ENCODE data around the gene CHAF1A. TPM values are rescaled to one million over a fixed set of nuclear protein-coding genes. Genes with fewer than 3 reads are reported as not detected.

CHAF1A gene
- total and polyA plus RNA-seq, 7 experiments from 2014 or later, result 3.2 to 71.2 (median 12.4) TPM

DNA sequence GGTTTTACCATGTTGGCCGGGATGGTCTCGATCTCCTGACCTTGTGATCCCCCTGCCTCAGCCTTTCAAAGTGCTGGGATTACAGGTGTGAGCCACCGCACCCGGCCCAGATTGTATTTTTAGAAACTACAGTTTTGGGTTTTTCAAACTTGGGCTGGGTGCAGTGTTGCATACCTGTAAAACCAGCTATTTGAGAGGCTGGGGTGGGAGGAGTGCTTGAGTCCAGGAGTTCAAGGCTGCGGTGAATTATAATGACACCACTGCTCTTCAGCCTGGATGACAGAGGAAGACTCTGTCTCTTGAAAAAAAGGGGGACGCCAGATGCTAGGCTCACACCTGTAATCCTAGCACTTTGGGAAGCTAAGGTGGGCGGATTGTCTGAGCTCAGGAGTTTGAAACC, 4.2 kb downstream of the CHAF1A start:
- ChIA-PET CTCF (no interaction called here), POLR2A (no interaction called here)
- Mint-ChIP-seq H3K4me3 (no peak overlapping the region), H3K9me3 (no peaks in the 10 kb centered on the region), H3K36me3 (peaks cover 0 to 6% (median 0%) of the 10 kb centered on the region in 5 donors), H3K4me1 (peaks cover 8 to 36% (median 19%) of the 10 kb centered on the region in 7 donors), H3K27ac (no peak overlapping the region), H3K27me3 (no peaks in the 10 kb centered on the region)
- Histone ChIP-seq H3K4me1 (ENCODE audit: control insufficient read depth in 2 of 2, insufficient read depth in 2 of 2, low read length in 2 of 2) (peaks cover 9 to 12% of the 10 kb centered on the region in 2 donors), H3K27me3 (ENCODE audit: control insufficient read depth in 2 of 2, insufficient read depth in 2 of 2, low read length in 2 of 2) (no peaks in the 10 kb centered on the region), H3K4me3 (ENCODE audit: low read length) (no peak overlapping the region), H3K27ac (ENCODE audit: low read depth, low read length) (no peak overlapping the region), H3K9me3 (ENCODE audit: control insufficient read depth in 2 of 3, low read length in 3 of 3) (no peaks in the 10 kb centered on the region), H3K36me3 (ENCODE audit: control insufficient read depth in 2 of 3, insufficient read depth in 3 of 3, low read length in 3 of 3) (no peaks in the 10 kb centered on the region)
- intact Hi-C loops (cut with micrococcal nuclease), result no loop called here
- DNase-seq (no peak), ATAC-seq (no peak)

DNA sequence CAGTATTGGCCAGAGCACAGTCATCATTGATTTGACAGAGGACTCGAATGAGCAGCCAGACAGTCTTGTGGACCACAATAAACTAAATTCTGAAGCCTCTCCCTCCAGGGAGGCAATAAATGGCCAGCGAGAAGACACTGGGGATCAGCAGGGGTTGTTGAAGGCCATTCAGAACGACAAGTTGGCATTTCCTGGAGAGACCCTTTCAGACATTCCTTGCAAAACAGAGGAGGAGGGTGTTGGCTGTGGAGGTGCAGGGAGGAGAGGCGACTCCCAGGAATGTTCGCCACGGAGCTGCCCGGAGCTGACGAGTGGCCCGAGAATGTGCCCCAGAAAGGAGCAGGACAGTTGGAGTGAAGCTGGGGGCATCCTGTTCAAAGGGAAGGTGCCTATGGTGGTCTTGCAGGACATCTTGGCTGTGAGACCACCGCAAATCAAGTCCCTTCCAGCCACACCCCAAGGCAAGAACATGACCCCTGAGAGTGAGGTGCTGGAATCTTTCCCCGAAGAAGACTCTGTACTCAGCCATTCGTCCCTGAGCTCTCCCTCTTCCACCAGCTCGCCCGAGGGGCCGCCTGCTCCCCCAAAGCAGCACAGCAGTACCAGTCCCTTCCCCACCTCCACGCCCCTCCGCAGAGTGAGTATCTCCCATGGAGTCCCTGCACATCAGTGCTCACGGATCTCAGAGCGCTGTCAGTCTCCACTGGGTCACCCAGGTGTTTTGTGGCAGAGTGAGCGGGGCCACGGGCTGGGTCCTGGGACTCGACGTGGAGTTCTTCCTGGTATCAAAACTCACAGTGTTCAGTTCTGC, 6.9 kb downstream of the CHAF1A start:
- peaks cover 0 to 15% (median 0%) of the 10 kb centered on the region in 7 donors for H3K4me1 Mint-ChIP-seq
- ATAC-seq (no peak), DNase-seq (no peak)
- H3K27me3 Mint-ChIP-seq, result no peaks in the 10 kb centered on the region
- no peaks in the 10 kb centered on the region for H3K4me1 ChIP-seq (ENCODE audit: control insufficient read depth in 2 of 2, insufficient read depth in 2 of 2, low read length in 2 of 2)
- POLR2A ChIA-PET, result no interaction called here
- H3K4me3 ChIP-seq (ENCODE audit: low read length), result no peak overlapping the region
- no peaks in the 10 kb centered on the region for H3K27me3 ChIP-seq (ENCODE audit: control insufficient read depth in 2 of 2, insufficient read depth in 2 of 2, low read length in 2 of 2)
- H3K9me3 Mint-ChIP-seq, result no peaks in the 10 kb centered on the region
- peaks cover 0 to 6% (median 0%) of the 10 kb centered on the region in 3 experiments for H3K36me3 ChIP-seq (ENCODE audit: control insufficient read depth in 2 of 3, insufficient read depth in 3 of 3, low read length in 3 of 3)
- CTCF ChIA-PET, result no interaction called here
- H3K4me3 Mint-ChIP-seq, result no peak overlapping the region
- intact Hi-C loops (cut with micrococcal nuclease), result no loop called here
- H3K36me3 Mint-ChIP-seq, result peaks cover 0 to 16% (median 6%) of the 10 kb centered on the region in 5 donors
- H3K27ac ChIP-seq (ENCODE audit: low read depth, low read length), result no peak overlapping the region
- H3K9me3 ChIP-seq (ENCODE audit: control insufficient read depth in 2 of 3, low read length in 3 of 3), result no peaks in the 10 kb centered on the region
- H3K27ac Mint-ChIP-seq, result no peak overlapping the region

- CTCF ChIA-PET, result no interaction called here
- no peaks in the 10 kb centered on the region for H3K27me3 Mint-ChIP-seq
- no peaks in the 10 kb centered on the region for H3K4me1 ChIP-seq (ENCODE audit: control insufficient read depth in 2 of 2, insufficient read depth in 2 of 2, low read length in 2 of 2)
- no peaks in the 10 kb centered on the region for H3K9me3 ChIP-seq (ENCODE audit: control insufficient read depth in 2 of 3, low read length in 3 of 3)
- POLR2A ChIA-PET, result no interaction called here
- DNase-seq (no peak), ATAC-seq (no peak)
- intact Hi-C loops (cut with micrococcal nuclease), result no loop called here
- no peak overlapping the region for H3K4me3 ChIP-seq (ENCODE audit: low read length)
- no peaks in the 10 kb centered on the region for H3K9me3 Mint-ChIP-seq
- H3K27ac ChIP-seq (ENCODE audit: low read depth, low read length), result no peak overlapping the region
- peaks cover 0 to 15% (median 8%) of the 10 kb centered on the region in 5 donors for H3K36me3 Mint-ChIP-seq
- no peak overlapping the region for H3K4me3 Mint-ChIP-seq
- no peaks in the 10 kb centered on the region for H3K27me3 ChIP-seq (ENCODE audit: control insufficient read depth in 2 of 2, insufficient read depth in 2 of 2, low read length in 2 of 2)
- H3K27ac Mint-ChIP-seq, result no peak overlapping the region
- peaks cover 0 to 4% (median 0%) of the 10 kb centered on the region in 7 donors for H3K4me1 Mint-ChIP-seq
- H3K36me3 ChIP-seq (ENCODE audit: control insufficient read depth in 2 of 3, insufficient read depth in 3 of 3, low read length in 3 of 3), result peaks cover 0 to 6% (median 0%) of the 10 kb centered on the region in 3 experiments
Observed at GRCh38 chr19:4413588-4413987, 11.1 kb downstream of the CHAF1A start.

DNA sequence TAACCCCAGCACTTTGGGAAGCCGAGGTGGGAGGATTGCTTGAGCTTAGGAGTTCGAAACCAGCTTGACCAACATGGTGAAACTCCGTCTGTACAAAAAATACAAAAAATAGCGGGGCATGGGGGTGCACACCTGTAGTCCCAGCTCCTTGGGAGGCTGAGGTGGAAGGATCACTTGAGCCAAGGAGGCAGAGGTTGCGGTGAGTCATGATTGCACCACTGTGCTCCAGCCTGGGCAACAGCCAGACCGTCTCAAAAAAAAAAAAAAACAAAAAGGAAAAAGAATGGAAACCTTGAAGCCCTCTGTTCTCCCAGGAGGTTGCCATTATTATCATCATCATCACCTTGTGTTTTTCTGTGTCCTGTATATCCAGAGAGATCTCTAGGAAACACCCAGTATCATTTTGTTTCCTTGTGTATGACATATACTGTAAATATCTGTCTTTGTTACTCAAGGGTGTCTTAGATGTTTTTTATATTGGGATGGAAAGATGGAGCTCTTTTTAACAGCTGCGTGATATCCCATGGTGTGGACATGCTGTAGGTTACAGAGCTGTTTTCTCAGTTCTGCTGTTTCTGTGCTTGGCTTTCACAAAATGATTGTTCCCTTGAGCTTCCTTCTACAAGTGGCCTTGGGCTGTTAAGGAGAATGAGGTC, 11.8 kb downstream of the CHAF1A start:
- DNase-seq, result no peak
- Mint-ChIP-seq H3K27me3 (no peaks in the 10 kb centered on the region), H3K9me3 (no peaks in the 10 kb centered on the region), H3K4me3 (no peak overlapping the region), H3K4me1 (peaks cover 0 to 4% (median 0%) of the 10 kb centered on the region in 7 donors), H3K36me3 (peaks cover 0 to 11% (median 8%) of the 10 kb centered on the region in 5 donors), H3K27ac (no peak overlapping the region)
- ChIA-PET CTCF (interaction anchor here (0.5 kb wide), 1 partner anchor 199 kb away, joined by 14 read pairs; no protein-coding TSS in a partner anchor), POLR2A (no interaction called here)
- Histone ChIP-seq H3K9me3 (ENCODE audit: control insufficient read depth in 2 of 3, low read length in 3 of 3) (no peaks in the 10 kb centered on the region), H3K36me3 (ENCODE audit: control insufficient read depth in 2 of 3, insufficient read depth in 3 of 3, low read length in 3 of 3) (peaks cover 0 to 6% (median 0%) of the 10 kb centered on the region in 3 experiments), H3K4me3 (ENCODE audit: low read length) (no peak overlapping the region), H3K27ac (ENCODE audit: low read depth, low read length) (no peak overlapping the region), H3K27me3 (ENCODE audit: control insufficient read depth in 2 of 2, insufficient read depth in 2 of 2, low read length in 2 of 2) (no peaks in the 10 kb centered on the region), H3K4me1 (ENCODE audit: control insufficient read depth in 2 of 2, insufficient read depth in 2 of 2, low read length in 2 of 2) (no peaks in the 10 kb centered on the region)
- no peak for ATAC-seq
- intact Hi-C loops (cut with micrococcal nuclease), result no loop called here

DNA sequence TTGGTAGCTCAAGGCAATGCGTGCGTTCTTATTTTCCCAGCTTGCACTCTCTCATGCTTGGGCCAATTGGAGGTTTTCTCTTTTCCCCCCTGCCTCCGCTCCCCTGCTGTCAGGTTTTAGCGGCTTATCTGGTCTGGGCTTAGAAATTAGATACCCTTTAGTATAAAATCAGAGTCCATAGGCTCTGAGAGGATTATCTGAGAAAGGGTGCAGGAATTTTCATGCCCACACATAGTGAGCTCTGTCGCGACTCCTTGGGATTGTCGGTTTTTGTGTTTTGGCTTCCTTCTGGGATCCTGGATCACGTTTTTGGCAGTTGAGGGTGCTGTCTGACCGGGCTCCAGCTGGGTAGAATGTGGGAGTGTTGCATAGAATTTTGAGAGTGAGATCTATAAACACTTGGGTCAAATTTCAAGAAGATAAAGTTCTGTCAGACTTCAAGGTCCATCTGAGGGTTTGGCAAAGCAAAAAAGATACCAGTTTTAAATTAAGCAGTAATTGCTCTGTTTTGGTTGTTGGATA, 12.4 kb downstream of the CHAF1A start:
- Histone ChIP-seq H3K27ac (ENCODE audit: low read depth, low read length) (no peak overlapping the region), H3K4me3 (ENCODE audit: low read length) (no peak overlapping the region), H3K36me3 (ENCODE audit: control insufficient read depth in 2 of 3, insufficient read depth in 3 of 3, low read length in 3 of 3) (peaks cover 0 to 6% (median 0%) of the 10 kb centered on the region in 3 experiments), H3K4me1 (ENCODE audit: control insufficient read depth in 2 of 2, insufficient read depth in 2 of 2, low read length in 2 of 2) (no peaks in the 10 kb centered on the region), H3K27me3 (ENCODE audit: control insufficient read depth in 2 of 2, insufficient read depth in 2 of 2, low read length in 2 of 2) (no peaks in the 10 kb centered on the region), H3K9me3 (ENCODE audit: control insufficient read depth in 2 of 3, low read length in 3 of 3) (no peaks in the 10 kb centered on the region)
- intact Hi-C loops (cut with micrococcal nuclease), result no loop called here
- no peaks in the 10 kb centered on the region for H3K27me3 Mint-ChIP-seq
- peaks cover 0 to 13% (median 8%) of the 10 kb centered on the region in 5 donors for H3K36me3 Mint-ChIP-seq
- H3K27ac Mint-ChIP-seq, result peak overlapping the region in 2 of 9 donors; percentile 38 to 80
- ChIA-PET CTCF (interaction anchor here (0.5 kb wide), 1 partner anchor 199 kb away, joined by 14 read pairs; no protein-coding TSS in a partner anchor), POLR2A (no interaction called here)
- no peak overlapping the region for H3K4me3 Mint-ChIP-seq
- DNase-seq (no peak), ATAC-seq (no peak)
- H3K9me3 Mint-ChIP-seq, result no peaks in the 10 kb centered on the region
- H3K4me1 Mint-ChIP-seq, result peaks cover 0 to 4% (median 0%) of the 10 kb centered on the region in 7 donors

DNA sequence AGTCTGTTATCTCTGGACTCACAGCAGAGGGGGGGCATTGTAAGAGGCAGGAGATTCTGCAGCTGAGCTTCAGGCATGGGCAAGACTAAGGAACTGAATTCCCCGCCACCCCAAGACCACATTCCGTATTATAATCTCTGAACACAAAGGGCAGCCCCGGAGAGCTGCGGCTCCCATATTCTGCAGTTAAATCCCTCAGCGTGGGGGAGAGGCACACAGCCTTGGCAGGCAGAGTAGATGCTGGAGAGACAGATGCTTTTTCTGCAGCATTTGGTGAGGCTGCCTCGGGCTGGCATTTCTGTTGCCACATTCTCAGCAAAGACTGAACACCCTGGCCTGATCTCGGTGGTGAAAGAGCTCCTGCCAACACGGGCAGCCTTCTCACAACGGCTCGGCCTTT, 12.9 kb downstream of the CHAF1A start:
- intact Hi-C loops (cut with micrococcal nuclease), result no loop called here
- DNase-seq (no peak), ATAC-seq (no peak)
- Histone ChIP-seq H3K27me3 (ENCODE audit: control insufficient read depth in 2 of 2, insufficient read depth in 2 of 2, low read length in 2 of 2) (no peaks in the 10 kb centered on the region), H3K4me1 (ENCODE audit: control insufficient read depth in 2 of 2, insufficient read depth in 2 of 2, low read length in 2 of 2) (no peaks in the 10 kb centered on the region), H3K36me3 (ENCODE audit: control insufficient read depth in 2 of 3, insufficient read depth in 3 of 3, low read length in 3 of 3) (peaks cover 0 to 6% (median 0%) of the 10 kb centered on the region in 3 experiments), H3K27ac (ENCODE audit: low read depth, low read length) (no peak overlapping the region), H3K4me3 (ENCODE audit: low read length) (no peak overlapping the region), H3K9me3 (ENCODE audit: control insufficient read depth in 2 of 3, low read length in 3 of 3) (no peaks in the 10 kb centered on the region)
- CTCF ChIA-PET, result no interaction called here
- no peaks in the 10 kb centered on the region for H3K27me3 Mint-ChIP-seq
- peak overlapping the region in 1 of 9 donors; percentile 38 for H3K27ac Mint-ChIP-seq
- H3K9me3 Mint-ChIP-seq, result no peaks in the 10 kb centered on the region
- POLR2A ChIA-PET, result no interaction called here
- peaks cover 0 to 4% (median 0%) of the 10 kb centered on the region in 7 donors for H3K4me1 Mint-ChIP-seq
- peaks cover 0 to 14% (median 8%) of the 10 kb centered on the region in 5 donors for H3K36me3 Mint-ChIP-seq
- no peak overlapping the region for H3K4me3 Mint-ChIP-seq
